K562 (cell line): ENCODE results near the gene PEF1. TPM values are rescaled to one million over a fixed set of nuclear protein-coding genes. Genes with fewer than 3 reads are reported as not detected.

Experiments used
- ATAC-seq: fragments of 200-7000 bp; cut with Tn5 transposase; 3 replicates; pipeline ENCODE4 v1.9.1; 2020; ENCODE audit warnings: moderate library complexity
- BruUV-seq: library from RNA; stranded (reverse); fragments of 400-500 nt; replicated peaks from 2 replicates; lab custom pipeline; 2021; lab: Mats Ljungman, UMichigan
- CTCF ChIA-PET: fragments of 300-600 bp; formaldehyde crosslinking; extraction: SDS; loops from one replicate; lab custom pipeline; 2021; ENCODE audit warnings: low intra/inter-chr PET ratio; lab: Yijun Ruan, JAX
- POLR2A ChIA-PET: fragments of 300-600, 350-650 bp; sonication (Branson Sonifier 250); formaldehyde crosslinking; extraction: SDS; loops from one replicate; lab custom pipeline; 2021; ENCODE audit warnings: antibody characterized with exemption, inconsistent platforms; lab: Yijun Ruan, JAX
- DNase-seq, 4 experiments: peaks; one replicate each; pipeline versions ENCODE4 v3.0.0 to v3.0.0-alpha.2; 2011 to 2018; ENCODE audit warnings: low spot score in 3 of 4, mixed read lengths in 3 of 4; ENCODE audit errors: extremely low read depth in 1 of 4
- FAIRE-seq: peaks from 2 replicates; lab custom pipeline; 2011; peaks lifted over from hg19 to GRCh38; lab: Jason Lieb, UNC
- H2AFZ ChIP-seq: 2 replicates; pipeline ENCODE4 v1.6.0; 2011; ENCODE audit warnings: low read depth, low read length, control low read depth, inconsistent platforms
- H3K27ac ChIP-seq: fragments of 200-600 bp; 3 replicates; pipeline ENCODE4 v1.8.0; 2011; ENCODE audit warnings: low read depth, mild to moderate bottlenecking, control low read depth, inconsistent platforms, low read length, moderate library complexity, mixed read lengths; ENCODE audit errors: extremely low read depth
- H3K27me3 ChIP-seq, 2 experiments: fragments of 300-600 bp in 1 of 2; 2 replicates in 1 of 2; 3 replicates in 1 of 2; pipeline versions ENCODE4 v1.6.0 to v1.8.0; 2011; ENCODE audit warnings: inconsistent platforms in 2 of 2, low read length in 2 of 2, mild to moderate bottlenecking in 1 of 2, mixed read lengths in 1 of 2, moderate library complexity in 1 of 2; ENCODE audit not compliant: control insufficient read depth in 2 of 2, insufficient read depth in 2 of 2
- H3K36me3 ChIP-seq: fragments of 300-600 bp; 3 replicates; pipeline ENCODE4 v1.8.0; 2011; ENCODE audit warnings: mild to moderate bottlenecking, low read length, inconsistent platforms; ENCODE audit not compliant: control insufficient read depth, insufficient read depth
- H3K4me1 ChIP-seq, 2 experiments: fragments of 200-600 bp in 1 of 2; replicated peaks in 1 of 2; 2 replicates in 1 of 2; 3 replicates in 1 of 2; pipeline versions ENCODE4 v1.5.1 to v1.8.0; 2011; ENCODE audit warnings: inconsistent platforms in 2 of 2, low read length in 2 of 2, mild to moderate bottlenecking in 1 of 2, mixed read lengths in 1 of 2, moderate library complexity in 1 of 2; ENCODE audit not compliant: control insufficient read depth in 2 of 2, insufficient read depth in 2 of 2
- H3K4me2 ChIP-seq: 2 replicates; pipeline ENCODE4 v1.6.1; 2011; ENCODE audit warnings: low read length, control low read depth, inconsistent platforms, mixed read lengths; ENCODE audit not compliant: insufficient read depth
- H3K4me3 ChIP-seq: fragments of 200-600 bp; sonication (generic), shearing (Covaris generic); 2 replicates; pipeline ENCODE4 v1.5.1; 2016; ENCODE audit warnings: control low read depth, inconsistent platforms
- H3K79me2 ChIP-seq: fragments of 200-600 bp; 3 replicates; pipeline ENCODE4 v1.8.0; 2011; ENCODE audit warnings: low read length, inconsistent platforms; ENCODE audit not compliant: control insufficient read depth, insufficient read depth
- H3K9ac ChIP-seq, 2 experiments: 2 replicates each; pipeline versions ENCODE4 v1.6.0 to v1.6.1; 2011; ENCODE audit warnings: low read depth in 2 of 2, low read length in 2 of 2, control low read depth in 1 of 2, inconsistent platforms in 1 of 2, mild to moderate bottlenecking in 1 of 2, mixed read lengths in 1 of 2; ENCODE audit not compliant: insufficient read depth in 1 of 2
- H3K9me1 ChIP-seq: one replicate; pipeline ENCODE4 v1.6.0; 2011; ENCODE audit warnings: inconsistent platforms, mild to moderate bottlenecking, low read length, moderate library complexity; ENCODE audit not compliant: control insufficient read depth, insufficient read depth
- H3K9me3 ChIP-seq: replicated peaks from 2 replicates; pipeline ENCODE4 v1.5.1; 2011; ENCODE audit warnings: low read depth, low read length, inconsistent platforms; ENCODE audit not compliant: control insufficient read depth, insufficient read depth
- H4K20me1 ChIP-seq: replicated peaks from 2 replicates; pipeline ENCODE4 v1.6.1; 2011; ENCODE audit warnings: low read length, inconsistent platforms, mixed read lengths; ENCODE audit not compliant: control insufficient read depth, insufficient read depth
- RBM14 ChIP-seq: fragments of 200-400 bp; formaldehyde crosslinking; IDR thresholded peaks from 2 replicates; pipeline ENCODE4 v1.6.1; 2018; ENCODE audit warnings: low read depth, mild to moderate bottlenecking, low read length, moderate library complexity, borderline replicate concordance; ENCODE audit not compliant: insufficient read depth
- SOX6 ChIP-seq: fragments of 450-650 bp; IDR thresholded peaks from 2 replicates; pipeline ENCODE4 v1.6.1; 2014; ENCODE audit warnings: mild to moderate bottlenecking
- SRSF7 ChIP-seq: fragments of 200-400 bp; formaldehyde crosslinking; optimal IDR thresholded peaks from 2 replicates; pipeline ENCODE3; 2017; ENCODE audit warnings: mild to moderate bottlenecking, low read depth, low read length
- TAL1 ChIP-seq: fragments of 450-650 bp; IDR thresholded peaks from 2 replicates; pipeline ENCODE4 v1.6.1; 2016; ENCODE audit warnings: mild to moderate bottlenecking
- TCFL5 ChIP-seq: fragments of 250-450 bp; sonication (Bioruptor Pico); conservative IDR thresholded peaks from 2 replicates; pipeline ENCODE4 v1.6.1; 2021; ENCODE audit warnings: mild to moderate bottlenecking, moderate library complexity, matching md5 sums
- TRIM24 ChIP-seq, 2 experiments: fragments of 450-650 bp; IDR thresholded peaks; 2 replicates each; pipeline ENCODE4 v1.6.1; 2016
- ZNF324 ChIP-seq: fragments of 250-450 bp; sonication (Bioruptor Pico); IDR thresholded peaks from 2 replicates; pipeline ENCODE4 v1.4.0; 2020; ENCODE audit warnings: mild to moderate bottlenecking
- ZNF778 ChIP-seq: fragments of 450-650 bp; formaldehyde crosslinking; IDR thresholded peaks from 2 replicates; pipeline ENCODE4 v1.4.0; 2020; ENCODE audit warnings: mild to moderate bottlenecking, moderate library complexity
- WGBS: fragments of 100-300 bp; shearing (Covaris generic); methylation state at CpG from one replicate; pipeline ENCODE4 v1.1.6; 2016; ENCODE audit warnings: low coverage, mixed read lengths; ENCODE audit not compliant: insufficient coverage; ENCODE audit errors: missing lambda C conversion rate; 5-methylcytosine and 5-hydroxymethylcytosine counted together
- in situ Hi-C: fragments of 300-500 bp; cut with MboI; formaldehyde crosslinking; loops from 4 replicates; pipeline ENCODE4 v1.15.0; 2018; ENCODE audit warnings: inconsistent platforms, mixed read lengths
- intact Hi-C: fragments of 100-400 bp; cut with micrococcal nuclease; formaldehyde crosslinking; loops from 2 replicates; pipeline ENCODE4 v1.14.2; 2022
- polyA plus RNA-seq, 8 experiments: library from polyadenylated mRNA; depleted of rRNA in 4 of 8; stranded (reverse) in 5 of 8; unstranded in 3 of 8; fragments of >200 nt; fragmentation: Nextera tagmentation in 2 of 8; fragmentation: Illumina TruSeq in 1 of 8; extraction: Ambion mirVana in 2 of 8; extraction: Trizol in 1 of 8; gene quantifications; 2 replicates each; pipeline versions ENCODE4 v1.2.1 to v1.2.3, GENCODE V29; 2011 to 2014; ENCODE audit warnings: inconsistent platforms in 1 of 8, missing spikeins in 1 of 8
- total RNA-seq, 7 experiments: library from RNA; depleted of rRNA in 6 of 7; stranded (reverse); fragments of >200 nt in 6 of 7; fragmentation: Illumina TruSeq in 2 of 7; extraction: Trizol in 2 of 7; gene quantifications; 2 replicates each; pipeline versions ENCODE4 v1.2.1 to v1.2.3, GENCODE V29; 2011 to 2021; ENCODE audit warnings: low replicate concordance in 1 of 7

Gene PEF1
- total and polyA plus RNA-seq, 9 of the 15 experiments (the other 6 are each of a cell fraction or from before 2014, with no cell fraction given): 26.3 to 95.5 (median 61.9) TPM

GRCh38 chr1:31687601-31688000 lies 42.9 kb upstream of the PEF1 start:
- DNase-seq (no peak), ATAC-seq (no peak), FAIRE-seq (no peak)
- ChIA-PET POLR2A (interaction anchor here (1.2 to 1.3 kb wide), 2 partner anchors 9 to 16 kb away, joined by 3 to 4 read pairs; no protein-coding TSS in a partner anchor), CTCF (no interaction called here)
- no TSS peak for BruUV-seq
- H3K4me1 ChIP-seq: peaks cover 0 to 11% of the 10 kb centered on the region in 2 experiments; a peak in 1 of 5 replicates
- intact Hi-C loops (no loop called here), in situ Hi-C loops (no loop called here)
- H3K4me3 ChIP-seq: no peak overlapping the region
- no peak overlapping the region for H3K9ac ChIP-seq
- no peaks in the 10 kb centered on the region for H3K9me1 ChIP-seq
- no peaks in the 10 kb centered on the region for H3K36me3 ChIP-seq
- TF ChIP-seq SRSF7: no peak
- WGBS: 4% methylated on average over 8 of the region's 8 CpGs
- H3K79me2 ChIP-seq: no peaks in the 10 kb centered on the region
- peaks cover 40 to 87% of the 10 kb centered on the region in 2 experiments for H3K27me3 ChIP-seq
- H2AFZ ChIP-seq: no peak overlapping the region
- H3K9me3 ChIP-seq: no peaks in the 10 kb centered on the region
- no peak overlapping the region for H3K4me2 ChIP-seq
- H4K20me1 ChIP-seq: peaks cover 30% of the 10 kb centered on the region
- no peak overlapping the region for H3K27ac ChIP-seq

- H3K9me1 ChIP-seq: no peaks in the 10 kb centered on the region
- H3K4me3 ChIP-seq: no peak overlapping the region
- H3K4me2 ChIP-seq: no peak overlapping the region
- WGBS: 2% methylated on average over 8 of the region's 8 CpGs
- ATAC-seq (no peak), FAIRE-seq (no peak), DNase-seq (no peak)
- no TSS peak for BruUV-seq
- peaks cover 0 to 6% of the 10 kb centered on the region in 2 experiments; a peak in 1 of 5 replicates for H3K4me1 ChIP-seq
- peaks cover 34% of the 10 kb centered on the region for H4K20me1 ChIP-seq
- ChIA-PET POLR2A (interaction anchor here (0.9 to 1.0 kb wide), 2 partner anchors 11 to 13 kb away, joined by 3 to 5 read pairs; no protein-coding TSS in a partner anchor), CTCF (no interaction called here)
- intact Hi-C loops: no loop called here
- H3K27ac ChIP-seq: no peak overlapping the region
- H3K36me3 ChIP-seq: no peaks in the 10 kb centered on the region
- H3K9me3 ChIP-seq: no peaks in the 10 kb centered on the region
- no peak for TF ChIP-seq RBM14
- TF ChIP-seq TAL1: no peak
- no peak for TF ChIP-seq ZNF324 (CRISPR knock-in tag)
- TF ChIP-seq TCFL5 (CRISPR knock-in tag): no peak
- TF ChIP-seq SOX6: no peak
- no peak for TF ChIP-seq TRIM24 (IDR thresholded peaks at IDR 0.05)
- TF ChIP-seq ZNF778 (CRISPR knock-in tag): no peak
- no peak overlapping the region for H3K9ac ChIP-seq
- H3K79me2 ChIP-seq: no peaks in the 10 kb centered on the region
- in situ Hi-C loops: no loop called here
- H2AFZ ChIP-seq: no peak overlapping the region
- H3K27me3 ChIP-seq: peaks cover 52 to 92% of the 10 kb centered on the region in 2 experiments
Measured at GRCh38 chr1:31685795-31686194, 41.1 kb upstream of the PEF1 start.
